ENCODE results near the gene CRACR2B.

- TF ChIP-seq SRSF4 (IDR thresholded peaks at IDR 0.05; ENCODE audit: low read depth, low read length, poor library complexity, severe bottlenecking) (no peak), EZH2 (conservative IDR thresholded peaks at IDR 0.05; ENCODE audit: low read depth, low read length) (no peak), CTCF (CRISPR knock-in tag; IDR thresholded peaks at IDR 0.05) (no peak)
Observed at GRCh38 chr11:872799-873198, 45.1 kb downstream of the CRACR2B start.

Measured in HepG2 (cell line).